HFFc6 (cell line): ENCODE results near the gene FCAMR. TPM values are rescaled to one million over a fixed set of nuclear protein-coding genes. Genes with fewer than 3 reads are reported as not detected.

Experiments used
- DNase-seq: peaks from one replicate; pipeline ENCODE4 v3.0.0-alpha.2; 2018
- H3K27ac Mint-ChIP-seq: 2 replicates; pipeline ENCODE4 v1.8.0; 2020; ENCODE audit warnings: mild to moderate bottlenecking, mixed read lengths
- H3K27me3 Mint-ChIP-seq: 2 replicates; pipeline ENCODE4 v1.8.0; 2021; ENCODE audit warnings: mild to moderate bottlenecking, moderate library complexity, mixed read lengths; ENCODE audit not compliant: insufficient read depth
- H3K36me3 Mint-ChIP-seq: 2 replicates; pipeline ENCODE4 v1.8.0; 2021; ENCODE audit warnings: low read depth, mixed read lengths
- H3K4me1 Mint-ChIP-seq: 2 replicates; pipeline ENCODE4 v1.8.0; 2020; ENCODE audit warnings: low read depth, mixed read lengths
- H3K4me3 Mint-ChIP-seq: 2 replicates; pipeline ENCODE4 v1.8.0; 2020; ENCODE audit warnings: mild to moderate bottlenecking, moderate library complexity, mixed read lengths
- H3K9me3 Mint-ChIP-seq: 2 replicates; pipeline ENCODE4 v1.8.0; 2020; ENCODE audit warnings: mild to moderate bottlenecking, mixed read lengths
- total RNA-seq, 6 experiments: library from RNA; stranded (reverse); fragmentation: NEBNext Ultra II Directional; extraction: Animal tissue kit (Norgen Biotek cat#: 25700); gene quantifications; 2 replicates in 1 of 6; 3 replicates in 5 of 6; pipeline ENCODE4 v1.2.3, GENCODE V29; 2021
- TF ChIP-seq, protein P1 (sequence below): fragments of 200-600 bp; sonication (generic); IDR thresholded peaks from 2 replicates; pipeline ENCODE4 v1.5.0; 2021; ENCODE audit warnings: antibody characterized with exemption, mild to moderate bottlenecking

The FCAMR gene
- total RNA-seq, 6 experiments from 2014 or later: not detected

DNA sequence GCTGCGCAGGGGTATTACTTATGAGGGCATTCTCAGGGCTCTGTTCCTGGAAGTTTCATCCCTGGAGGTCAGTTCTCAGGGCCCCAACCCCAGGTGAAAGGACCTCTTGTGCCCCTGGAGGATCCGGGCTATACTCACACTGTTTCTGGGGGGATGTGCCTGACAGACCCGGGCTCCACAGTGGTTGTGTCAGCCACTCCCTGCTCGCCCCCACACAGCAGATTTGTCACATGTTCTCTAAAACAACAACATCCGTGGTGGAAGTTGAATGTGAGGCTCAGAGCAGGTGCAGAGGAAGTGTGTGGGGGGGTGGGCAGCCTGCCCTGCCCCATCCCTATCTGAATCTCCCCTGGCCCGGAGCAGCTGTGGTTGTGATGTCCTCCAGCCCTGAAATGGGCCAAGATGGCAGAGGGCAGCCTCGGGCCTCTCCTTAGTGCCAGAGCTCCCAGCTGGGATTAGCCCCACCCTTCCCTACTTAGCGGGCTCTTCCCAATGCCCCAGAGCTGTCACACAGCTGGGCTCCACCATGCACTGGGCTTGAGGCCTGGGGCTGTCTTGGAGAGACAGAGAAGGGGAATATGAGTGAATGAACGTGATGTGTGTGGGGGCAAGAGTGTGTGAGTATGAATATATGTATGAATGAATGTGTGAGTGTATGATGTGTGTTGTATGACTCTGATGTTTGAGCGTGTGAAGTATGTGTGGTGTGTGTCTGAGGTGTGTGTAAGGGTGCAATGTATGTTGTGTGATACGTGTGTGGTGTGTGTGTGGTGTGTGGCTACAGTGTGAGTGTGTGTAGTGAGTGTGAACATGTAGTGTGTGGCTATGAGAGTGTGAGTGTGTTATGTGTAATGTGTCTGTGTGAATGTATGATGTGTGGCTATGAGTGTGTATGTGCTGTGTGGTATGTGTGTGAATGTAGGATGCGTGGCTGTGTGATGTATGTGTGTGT lies 47.0 kb downstream of the FCAMR start:
- H3K4me1 Mint-ChIP-seq: peaks cover 18% of the 10 kb centered on the region
- H3K36me3 Mint-ChIP-seq: no peaks in the 10 kb centered on the region

DNA sequence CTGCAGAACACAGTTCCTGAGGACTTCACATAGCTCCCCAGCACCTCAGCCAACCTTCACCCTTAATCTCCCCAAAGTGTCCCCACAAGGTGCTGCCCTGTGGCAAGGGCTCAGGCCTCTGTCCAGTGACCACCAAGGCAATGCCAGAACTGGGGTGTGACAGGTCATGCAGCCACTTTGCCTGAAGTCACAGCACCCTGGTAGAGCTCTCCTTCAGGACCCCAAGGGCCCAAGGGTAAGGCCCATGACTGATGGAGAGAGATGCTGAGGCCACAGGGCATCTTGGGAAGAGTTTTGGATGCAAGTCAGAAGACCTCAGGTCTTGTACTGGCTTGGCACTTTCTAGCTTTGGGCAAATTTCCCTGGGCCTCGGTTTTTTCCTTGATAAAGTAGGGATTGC lies 47.7 kb downstream of the FCAMR start:
- Mint-ChIP-seq H3K36me3 (no peaks in the 10 kb centered on the region), H3K4me3 (no peak overlapping the region), H3K9me3 (no peaks in the 10 kb centered on the region), H3K27me3 (peaks cover 5% of the 10 kb centered on the region), H3K4me1 (peaks cover 13% of the 10 kb centered on the region), H3K27ac (no peak overlapping the region)
- TF ChIP-seq, protein P1, sequence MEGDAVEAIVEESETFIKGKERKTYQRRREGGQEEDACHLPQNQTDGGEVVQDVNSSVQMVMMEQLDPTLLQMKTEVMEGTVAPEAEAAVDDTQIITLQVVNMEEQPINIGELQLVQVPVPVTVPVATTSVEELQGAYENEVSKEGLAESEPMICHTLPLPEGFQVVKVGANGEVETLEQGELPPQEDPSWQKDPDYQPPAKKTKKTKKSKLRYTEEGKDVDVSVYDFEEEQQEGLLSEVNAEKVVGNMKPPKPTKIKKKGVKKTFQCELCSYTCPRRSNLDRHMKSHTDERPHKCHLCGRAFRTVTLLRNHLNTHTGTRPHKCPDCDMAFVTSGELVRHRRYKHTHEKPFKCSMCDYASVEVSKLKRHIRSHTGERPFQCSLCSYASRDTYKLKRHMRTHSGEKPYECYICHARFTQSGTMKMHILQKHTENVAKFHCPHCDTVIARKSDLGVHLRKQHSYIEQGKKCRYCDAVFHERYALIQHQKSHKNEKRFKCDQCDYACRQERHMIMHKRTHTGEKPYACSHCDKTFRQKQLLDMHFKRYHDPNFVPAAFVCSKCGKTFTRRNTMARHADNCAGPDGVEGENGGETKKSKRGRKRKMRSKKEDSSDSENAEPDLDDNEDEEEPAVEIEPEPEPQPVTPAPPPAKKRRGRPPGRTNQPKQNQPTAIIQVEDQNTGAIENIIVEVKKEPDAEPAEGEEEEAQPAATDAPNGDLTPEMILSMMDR: no peak
- no peak for DNase-seq

More for the DNA sequence above, 47.0 kb downstream of the FCAMR start:
- Mint-ChIP-seq H3K9me3 (no peaks in the 10 kb centered on the region), H3K4me3 (no peak overlapping the region), H3K27ac (no peak overlapping the region), H3K27me3 (peaks cover 2% of the 10 kb centered on the region; the same call in 1 of the 2 replicates)
- TF ChIP-seq, protein P1: no peak
- DNase-seq: no peak

DNA sequence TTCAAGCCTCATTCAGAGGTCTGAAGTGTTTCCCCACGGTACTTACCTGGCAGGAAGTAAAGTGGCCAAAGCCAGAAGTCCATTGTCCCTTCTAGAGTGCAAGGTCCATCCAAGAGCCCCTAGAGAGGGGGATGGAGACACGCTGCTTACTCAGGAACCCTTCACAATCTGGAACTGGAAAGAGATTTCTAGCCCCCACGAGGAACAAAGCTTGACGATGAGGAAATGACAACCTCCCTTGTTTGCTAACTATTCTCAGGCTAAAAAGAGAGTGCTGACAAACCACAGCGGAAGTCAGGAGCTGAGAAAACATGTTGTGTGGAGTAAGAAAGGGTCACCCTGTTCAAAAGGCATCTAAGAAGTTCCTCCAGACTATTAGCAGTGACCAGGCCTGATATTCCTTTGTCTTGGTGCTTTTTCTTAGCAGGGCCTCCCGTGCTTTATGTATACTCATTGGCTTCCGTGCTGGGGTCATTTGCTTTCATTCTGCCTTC lies 48.4 kb downstream of the FCAMR start, which contains the start of gene FCMR:
Gene FCMR (minus strand): TSS at position 170 of the 494 bp plus-strand sequence. CDS start 87 bp downstream, at position 83.
- no peaks in the 10 kb centered on the region for H3K9me3 Mint-ChIP-seq
- TF ChIP-seq, protein P1: no peak
- no peak for DNase-seq
- H3K27me3 Mint-ChIP-seq: peaks cover 9% of the 10 kb centered on the region
- H3K36me3 Mint-ChIP-seq: no peaks in the 10 kb centered on the region
- no peak within 1 kb of the TSS for H3K4me3 Mint-ChIP-seq
- H3K27ac Mint-ChIP-seq: no peak within 1 kb of the TSS
- H3K4me1 Mint-ChIP-seq: peaks cover 7% of the 10 kb centered on the region; the same call in 1 of the 2 replicates

DNA sequence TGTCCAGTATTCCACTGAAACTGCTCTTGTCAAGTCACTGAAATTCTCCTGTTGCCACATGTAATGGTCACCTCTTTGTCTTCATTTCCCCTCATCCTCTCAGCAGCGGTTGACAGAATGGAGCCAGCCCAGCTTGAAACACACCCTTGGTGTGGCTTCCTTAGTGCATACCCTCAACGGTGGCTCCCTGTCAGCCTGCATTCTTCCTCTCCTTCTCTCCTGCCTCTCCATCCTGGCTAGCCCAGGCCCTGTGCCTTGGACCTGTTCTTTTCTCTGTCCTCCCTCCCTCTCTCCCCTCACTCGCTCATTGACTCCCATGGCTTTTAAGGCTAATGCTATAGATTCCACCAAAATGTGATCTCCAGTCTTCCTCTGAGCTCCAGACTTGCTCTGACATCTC lies 52.2 kb downstream of the FCAMR start:
- no peak for DNase-seq
- TF ChIP-seq, protein P1: no peak
- Mint-ChIP-seq H3K9me3 (no peaks in the 10 kb centered on the region), H3K27me3 (peaks cover 15% of the 10 kb centered on the region), H3K4me3 (no peak overlapping the region), H3K27ac (no peak overlapping the region), H3K4me1 (no peaks in the 10 kb centered on the region), H3K36me3 (no peaks in the 10 kb centered on the region)

DNA sequence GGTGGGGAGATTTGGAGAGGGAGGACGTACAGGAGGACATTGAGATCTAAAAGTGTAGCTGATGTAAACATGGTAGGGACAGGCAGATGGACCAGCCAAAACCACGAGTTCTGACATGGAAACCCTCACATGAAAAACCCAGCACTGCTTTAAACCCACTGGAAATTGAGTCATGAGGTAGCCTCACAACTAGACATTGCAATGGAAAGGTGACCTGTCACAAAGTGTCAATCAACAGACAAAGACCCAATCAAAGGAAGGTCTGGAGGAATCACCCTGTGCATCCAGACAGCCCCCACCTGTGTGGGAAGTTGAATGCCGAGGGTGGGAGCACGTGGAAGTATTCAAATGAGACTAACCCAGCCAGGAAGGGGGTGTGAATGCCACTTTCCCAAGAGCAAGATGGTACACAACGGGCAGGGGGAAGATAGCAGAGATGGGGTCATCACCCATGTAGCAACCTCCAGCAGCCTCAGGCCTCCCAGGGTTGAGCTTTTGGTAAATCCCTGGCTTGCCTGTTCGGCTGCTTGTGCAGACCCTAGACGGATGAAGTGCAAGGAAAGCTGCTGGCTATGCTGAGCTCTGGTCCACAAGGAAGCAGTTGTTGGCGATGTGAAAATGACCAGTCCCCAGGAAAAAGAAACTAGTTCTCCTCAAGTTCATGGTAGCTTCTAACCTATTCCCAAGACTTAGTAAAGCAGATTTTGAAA lies 54.1 kb downstream of the FCAMR start:
- no peak for DNase-seq
- Mint-ChIP-seq H3K4me1 (peaks cover 4% of the 10 kb centered on the region), H3K27me3 (peaks cover 15% of the 10 kb centered on the region), H3K4me3 (no peak overlapping the region), H3K36me3 (no peaks in the 10 kb centered on the region), H3K27ac (no peak overlapping the region), H3K9me3 (no peaks in the 10 kb centered on the region)
- TF ChIP-seq, protein P1: no peak
